AG04449 (cell line): ENCODE data around the gene RBMS3.

ENCODE experiments used
- CTCF ChIA-PET: fragments of 350-600 bp; formaldehyde crosslinking; extraction: SDS; loops from one replicate; lab custom pipeline; 2021; ENCODE audit warnings: antibody characterized with exemption; lab: Yijun Ruan, JAX
- POLR2A ChIA-PET: fragments of 400-600, 350-600 bp; formaldehyde crosslinking; extraction: SDS; loops from one replicate; lab custom pipeline; 2020; ENCODE audit warnings: antibody characterized with exemption, inconsistent platforms; lab: Yijun Ruan, JAX
- DNase-seq: peaks from one replicate; pipeline ENCODE4 v3.0.0-alpha.2; 2010; ENCODE audit warnings: low read depth, low spot score
- H3K4me3 ChIP-seq: 2 replicates; pipeline ENCODE4 v1.5.1; 2011; ENCODE audit warnings: low read depth, mild to moderate bottlenecking, control low read depth, low read length
- CTCF ChIP-seq: IDR thresholded peaks from one replicate; pipeline ENCODE4 v1.5.1; 2011; ENCODE audit warnings: mild to moderate bottlenecking, moderate library complexity, low read length, control low read depth, inconsistent platforms; ENCODE audit not compliant: insufficient read depth; ENCODE audit errors: missing control alignments

Gene RBMS3

GRCh38 chr3:29694331-29694730 lies 413.5 kb downstream of the RBMS3 start:
- POLR2A ChIA-PET, result no interaction called here
- TF ChIP-seq CTCF, result no peak
- DNase-seq, result no peak
- no peak overlapping the region for H3K4me3 ChIP-seq
- CTCF ChIA-PET, result no interaction called here

GRCh38 chr3:29694783-29695182 lies 413.9 kb downstream of the RBMS3 start:
- no peak overlapping the region for H3K4me3 ChIP-seq
- no peak for TF ChIP-seq CTCF
- peak; percentile 82 for DNase-seq
- ChIA-PET POLR2A (no interaction called here), CTCF (interaction anchor here (1.0 kb wide), 1 partner anchor 550 kb away, joined by 3 read pairs; no protein-coding TSS in a partner anchor)

GRCh38 chr3:29695201-29695600 lies 414.3 kb downstream of the RBMS3 start:
- CTCF ChIA-PET, result interaction anchor here (1.0 to 1.4 kb wide), 2 partner anchors 138 to 550 kb away, joined by 3 read pairs; no protein-coding TSS in a partner anchor
- DNase-seq, result no peak
- no peak overlapping the region for H3K4me3 ChIP-seq
- no peak for TF ChIP-seq CTCF
- POLR2A ChIA-PET, result no interaction called here

GRCh38 chr3:29695643-29696198 lies 414.9 kb downstream of the RBMS3 start:
- DNase-seq, result peak; percentile 74
- CTCF ChIA-PET, result interaction anchor here (1.0 to 1.4 kb wide), 4 partner anchors 13 to 551 kb away, joined by 3 to 4 read pairs (median 4); no protein-coding TSS in a partner anchor
- no peak overlapping the region for H3K4me3 ChIP-seq
- TF ChIP-seq CTCF, result no peak
- POLR2A ChIA-PET, result no interaction called here

- POLR2A ChIA-PET, result no interaction called here
- no peak overlapping the region for H3K4me3 ChIP-seq
- TF ChIP-seq CTCF, result no peak
- CTCF ChIA-PET, result interaction anchor here (1.2 to 1.7 kb wide), 4 partner anchors 8 to 139 kb away, joined by 3 to 4 read pairs (median 4); no protein-coding TSS in a partner anchor
- no peak for DNase-seq
Measured at GRCh38 chr3:29696311-29696710, 415.4 kb downstream of the RBMS3 start.

GRCh38 chr3:29697989-29698388 lies 417.1 kb downstream of the RBMS3 start:
- no peak overlapping the region for H3K4me3 ChIP-seq
- no peak for TF ChIP-seq CTCF
- DNase-seq, result no peak
- CTCF ChIA-PET, result interaction anchor here (0.6 to 1.7 kb wide), 2 partner anchors 10 to 299 kb away, joined by 3 to 4 read pairs; no protein-coding TSS in a partner anchor
- POLR2A ChIA-PET, result interaction anchor here (0.7 kb wide), 1 partner anchor 204 kb away, joined by 4 read pairs; no protein-coding TSS in a partner anchor
